ENCODE results near the gene PPP1R13B.

The PPP1R13B gene

GRCh38 chr14:103723748-103724081, 123.7 kb downstream of the PPP1R13B start:
- peaks cover 23% of the 10 kb centered on the region for H3K4me1 ChIP-seq (ENCODE audit: control insufficient read depth, insufficient read depth, low read length)
- H3K9me3 ChIP-seq (ENCODE audit: control insufficient read depth, low read length) = no peaks in the 10 kb centered on the region
- DNase-seq (ENCODE audit: low read depth) = no peak
- peak overlapping the region; percentile 25 for H3K9ac ChIP-seq (ENCODE audit: low read length)
- H3K36me3 ChIP-seq (ENCODE audit: control insufficient read depth, insufficient read depth, low read length, severe bottlenecking) = peaks cover 16% of the 10 kb centered on the region
- H3K4me3 ChIP-seq (ENCODE audit: low read length) = no peak overlapping the region
- no peaks in the 10 kb centered on the region for H3K27me3 ChIP-seq (replicated peaks; ENCODE audit: control insufficient read depth, insufficient read depth, low read length)

DNA sequence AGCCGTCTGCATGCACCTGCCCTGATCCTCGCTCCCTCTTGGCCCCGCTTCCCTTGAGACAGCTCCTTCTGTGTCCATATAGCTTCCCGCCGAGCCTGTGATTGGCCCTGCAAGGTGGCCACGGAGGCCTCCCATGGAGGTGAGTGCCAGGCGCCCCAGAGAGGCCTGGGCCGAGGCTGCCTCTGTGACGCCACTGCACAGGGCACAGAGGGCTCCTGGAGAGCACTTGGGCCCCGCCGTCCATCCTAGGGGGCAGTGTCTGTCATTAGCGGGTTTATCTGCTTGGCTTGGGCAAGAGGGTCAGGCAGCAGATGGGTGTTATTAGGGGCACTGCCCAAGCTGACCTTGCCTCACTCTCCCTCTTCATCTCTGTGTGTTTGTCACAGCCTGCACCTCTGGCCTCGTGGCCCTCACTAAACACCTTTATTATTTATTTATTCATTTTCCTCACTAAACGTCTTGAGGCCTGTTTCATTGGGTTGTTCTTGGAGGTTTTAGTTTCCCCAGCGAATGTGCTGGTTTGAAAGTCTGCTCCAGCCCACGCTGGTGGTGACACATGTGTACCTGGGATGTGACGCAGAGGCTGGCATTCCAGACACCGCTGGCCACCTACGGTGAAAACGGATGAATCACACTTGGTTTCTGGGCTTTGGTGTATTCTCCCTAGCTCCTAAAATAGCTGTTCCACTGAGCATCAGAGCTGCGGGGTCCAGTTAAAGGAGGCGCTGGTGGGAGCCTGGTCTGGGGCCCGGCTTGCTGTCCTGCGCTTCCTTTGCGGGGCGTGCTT, 125.8 kb downstream of the PPP1R13B start:
- peaks cover 5% of the 10 kb centered on the region for H3K36me3 ChIP-seq (ENCODE audit: control insufficient read depth, insufficient read depth, low read length, severe bottlenecking)
- H3K4me3 ChIP-seq (ENCODE audit: low read length) = no peak overlapping the region
- H3K27me3 ChIP-seq (replicated peaks; ENCODE audit: control insufficient read depth, insufficient read depth, low read length) = no peaks in the 10 kb centered on the region
- no peak for DNase-seq (ENCODE audit: low read depth)
- H3K9me3 ChIP-seq (ENCODE audit: control insufficient read depth, low read length) = no peaks in the 10 kb centered on the region
- H3K9ac ChIP-seq (ENCODE audit: low read length) = no peak overlapping the region
- H3K4me1 ChIP-seq (ENCODE audit: control insufficient read depth, insufficient read depth, low read length) = peaks cover 39% of the 10 kb centered on the region

DNA sequence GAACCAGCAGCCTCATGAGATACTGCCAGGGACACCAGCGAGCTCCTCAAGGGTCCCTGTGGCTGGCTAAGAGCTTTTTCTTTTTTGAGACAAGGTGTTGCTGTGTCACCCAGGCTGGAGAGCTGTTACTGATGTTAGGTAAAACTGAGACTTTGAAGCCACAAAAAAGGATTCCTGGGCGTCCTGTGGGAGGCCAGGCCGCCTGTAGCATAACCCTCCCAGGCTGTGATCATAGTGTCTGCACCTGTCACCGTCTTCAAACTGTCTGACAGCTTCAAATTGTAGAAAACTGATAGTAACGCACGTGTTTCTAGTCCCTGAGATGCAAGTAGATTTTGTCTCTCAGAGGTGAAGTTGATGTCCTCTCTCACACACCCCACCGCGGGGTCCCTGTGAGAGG, 127.6 kb downstream of the PPP1R13B start:
- H3K36me3 ChIP-seq (ENCODE audit: control insufficient read depth, insufficient read depth, low read length, severe bottlenecking) = no peaks in the 10 kb centered on the region
- no peak overlapping the region for H3K9ac ChIP-seq (ENCODE audit: low read length)
- no peaks in the 10 kb centered on the region for H3K27me3 ChIP-seq (replicated peaks; ENCODE audit: control insufficient read depth, insufficient read depth, low read length)
- no peak for DNase-seq (ENCODE audit: low read depth)
- H3K9me3 ChIP-seq (ENCODE audit: control insufficient read depth, low read length) = no peaks in the 10 kb centered on the region
- H3K4me3 ChIP-seq (ENCODE audit: low read length) = no peak overlapping the region
- peaks cover 41% of the 10 kb centered on the region for H3K4me1 ChIP-seq (ENCODE audit: control insufficient read depth, insufficient read depth, low read length)

GRCh38 chr14:103718572-103718971, 128.8 kb downstream of the PPP1R13B start:
- Histone ChIP-seq H3K4me1 (ENCODE audit: control insufficient read depth, insufficient read depth, low read length) (peaks cover 33% of the 10 kb centered on the region), H3K27me3 (replicated peaks; ENCODE audit: control insufficient read depth, insufficient read depth, low read length) (no peaks in the 10 kb centered on the region), H3K4me3 (ENCODE audit: low read length) (no peak overlapping the region), H3K9ac (ENCODE audit: low read length) (no peak overlapping the region), H3K9me3 (ENCODE audit: control insufficient read depth, low read length) (no peaks in the 10 kb centered on the region), H3K36me3 (ENCODE audit: control insufficient read depth, insufficient read depth, low read length, severe bottlenecking) (no peaks in the 10 kb centered on the region)
- no peak for DNase-seq (ENCODE audit: low read depth)

- DNase-seq (ENCODE audit: low read depth) = no peak
- Histone ChIP-seq H3K4me1 (ENCODE audit: control insufficient read depth, insufficient read depth, low read length) (peaks cover 25% of the 10 kb centered on the region), H3K9ac (ENCODE audit: low read length) (peak overlapping the region; percentile 83), H3K36me3 (ENCODE audit: control insufficient read depth, insufficient read depth, low read length, severe bottlenecking) (no peaks in the 10 kb centered on the region), H3K9me3 (ENCODE audit: control insufficient read depth, low read length) (no peaks in the 10 kb centered on the region), H3K27me3 (replicated peaks; ENCODE audit: control insufficient read depth, insufficient read depth, low read length) (no peaks in the 10 kb centered on the region), H3K4me3 (ENCODE audit: low read length) (peak overlapping the region; percentile 84)
These were observed 130.4 kb downstream of the PPP1R13B start for GRCh38 chr14:103716899-103717411.

DNA sequence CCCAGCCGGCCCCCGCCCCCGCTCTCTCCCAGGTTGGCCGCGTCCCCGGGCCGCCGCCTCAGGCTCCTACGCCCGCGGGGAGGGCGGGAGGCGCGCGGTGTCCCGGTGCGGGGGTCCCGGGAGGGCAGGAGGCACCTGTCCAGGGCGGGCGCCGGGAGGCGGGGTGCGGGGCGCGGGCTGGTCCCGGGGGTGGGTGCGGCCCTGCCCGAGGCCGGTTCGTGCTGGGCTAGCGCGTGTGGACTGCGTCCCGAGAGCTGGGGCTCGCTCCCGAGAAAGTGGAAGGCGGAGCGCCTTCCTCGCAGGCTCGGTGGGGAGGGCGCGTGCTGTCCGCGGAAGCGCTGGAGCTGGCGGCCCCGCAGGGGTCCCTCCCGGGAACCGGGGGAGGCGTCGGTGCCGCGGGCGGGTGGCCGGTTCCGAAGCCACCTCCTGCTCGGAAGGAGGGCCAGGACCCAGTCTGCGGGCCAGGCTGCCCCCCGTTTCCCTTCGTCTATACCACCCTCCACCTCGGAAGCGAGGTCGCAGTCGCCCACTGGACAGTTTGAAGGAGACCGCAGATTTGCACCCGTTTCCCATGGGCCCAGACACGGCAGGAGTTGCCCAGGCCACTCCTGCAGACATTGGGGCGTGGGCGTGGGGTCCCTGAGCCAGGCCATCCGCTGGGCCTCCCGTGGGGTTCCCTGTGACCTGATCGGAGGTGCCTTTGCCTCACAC, 131.1 kb downstream of the PPP1R13B start:
- peak overlapping the region; percentile 83 for H3K9ac ChIP-seq (ENCODE audit: low read length)
- H3K4me3 ChIP-seq (ENCODE audit: low read length) = peak overlapping the region; percentile 84
- no peaks in the 10 kb centered on the region for H3K27me3 ChIP-seq (replicated peaks; ENCODE audit: control insufficient read depth, insufficient read depth, low read length)
- peak; percentile 66 for DNase-seq (ENCODE audit: low read depth)
- peaks cover 30% of the 10 kb centered on the region for H3K4me1 ChIP-seq (ENCODE audit: control insufficient read depth, insufficient read depth, low read length)
- no peaks in the 10 kb centered on the region for H3K9me3 ChIP-seq (ENCODE audit: control insufficient read depth, low read length)
- H3K36me3 ChIP-seq (ENCODE audit: control insufficient read depth, insufficient read depth, low read length, severe bottlenecking) = no peaks in the 10 kb centered on the region

GRCh38 chr14:103715052-103716000, 132.0 kb downstream of the PPP1R13B start, which contains the start of the genes XRCC3 and ZFYVE21:
TSS of gene XRCC3 (minus strand) at chr14:103715451. CDS start at chr14:103711087, 4,364 bp downstream.
TSS of gene ZFYVE21 (plus strand) at chr14:103715810. CDS start at chr14:103715842, 32 bp downstream.
- H3K4me1 ChIP-seq (ENCODE audit: control insufficient read depth, insufficient read depth, low read length) = peaks cover 30% of the 10 kb centered on the region
- peak within 1 kb of the TSS; percentile 83 for H3K9ac ChIP-seq (ENCODE audit: low read length)
- H3K36me3 ChIP-seq (ENCODE audit: control insufficient read depth, insufficient read depth, low read length, severe bottlenecking) = no peaks in the 10 kb centered on the region
- H3K9me3 ChIP-seq (ENCODE audit: control insufficient read depth, low read length) = no peaks in the 10 kb centered on the region
- H3K27me3 ChIP-seq (replicated peaks; ENCODE audit: control insufficient read depth, insufficient read depth, low read length) = no peaks in the 10 kb centered on the region
- peak within 1 kb of the TSS; percentile 84 for H3K4me3 ChIP-seq (ENCODE audit: low read length)
- peak; percentile 100 for DNase-seq (ENCODE audit: low read depth)

DNA sequence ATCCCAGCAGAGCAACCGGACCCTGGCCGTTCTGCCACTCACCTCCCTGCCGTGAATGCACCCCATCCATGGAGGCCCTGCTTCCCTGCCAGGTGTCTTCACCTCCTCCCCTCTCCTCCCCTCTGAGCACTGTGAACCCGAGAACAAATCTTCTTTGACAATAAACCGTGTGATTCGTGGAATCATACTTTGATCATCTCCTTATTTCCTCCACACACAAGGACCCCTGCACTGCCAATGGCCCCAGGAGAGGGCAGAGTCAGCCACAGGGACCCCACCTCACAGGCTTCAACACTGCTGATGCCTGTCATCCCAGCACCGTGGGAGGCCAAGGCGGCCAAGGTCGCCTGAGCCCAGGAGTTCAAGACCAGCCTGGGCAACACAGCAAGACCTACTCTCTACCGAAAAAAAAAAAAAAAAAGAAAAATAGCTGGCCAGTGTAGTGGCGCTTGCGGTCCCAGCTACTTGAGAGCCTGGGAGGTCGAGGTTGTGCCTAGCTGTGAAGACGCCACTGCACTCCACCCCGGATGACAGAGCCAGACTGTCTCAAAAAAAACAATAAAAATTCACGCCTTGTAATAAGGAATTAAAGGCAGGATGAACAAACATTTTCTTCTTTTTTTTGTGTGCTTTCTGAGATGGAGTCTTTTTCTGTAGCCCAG, 133.2 kb downstream of the PPP1R13B start:
- peak overlapping the region; percentile 74 for H3K4me3 ChIP-seq (ENCODE audit: low read length)

DNA sequence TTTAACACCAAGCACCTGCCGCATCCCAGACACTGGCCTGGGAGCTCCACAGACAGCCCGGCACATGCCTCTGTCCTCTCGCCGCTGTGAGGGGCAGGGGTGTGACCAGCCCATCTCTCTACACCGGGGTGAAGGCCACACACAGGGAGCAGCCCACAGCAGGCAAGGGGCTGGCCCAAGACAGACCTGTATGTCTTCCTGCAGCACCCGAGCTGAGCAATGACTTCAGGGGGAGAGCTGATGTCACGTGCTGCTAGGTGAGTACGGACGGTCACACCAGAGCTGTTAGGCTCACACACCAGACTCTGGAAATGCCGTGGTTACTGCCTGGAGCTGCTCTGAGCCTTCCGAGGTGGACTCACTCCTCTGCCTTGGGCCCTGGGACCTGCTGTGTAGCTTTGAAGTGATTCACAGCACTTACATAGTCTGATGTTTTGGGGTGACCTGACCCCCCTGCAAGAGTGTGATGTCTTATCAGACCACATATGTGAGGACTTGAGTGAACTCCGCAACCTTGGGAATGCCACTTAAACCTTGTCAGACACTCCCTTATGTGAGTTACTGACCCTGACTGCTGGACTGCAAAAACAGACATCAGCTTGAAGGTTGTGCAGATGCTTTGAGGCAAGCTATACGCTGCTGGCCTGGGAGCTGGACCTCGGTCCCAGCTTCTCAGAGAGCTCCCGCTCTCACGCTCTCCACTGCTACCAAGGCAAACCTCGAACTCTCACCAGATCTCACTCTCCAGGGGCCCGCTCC, 133.9 kb downstream of the PPP1R13B start:
- no peak for DNase-seq (ENCODE audit: low read depth)
- H3K9me3 ChIP-seq (ENCODE audit: control insufficient read depth, low read length) = no peaks in the 10 kb centered on the region
- peaks cover 10% of the 10 kb centered on the region for H3K36me3 ChIP-seq (ENCODE audit: control insufficient read depth, insufficient read depth, low read length, severe bottlenecking)
- H3K4me1 ChIP-seq (ENCODE audit: control insufficient read depth, insufficient read depth, low read length) = peaks cover 25% of the 10 kb centered on the region
- no peaks in the 10 kb centered on the region for H3K27me3 ChIP-seq (replicated peaks; ENCODE audit: control insufficient read depth, insufficient read depth, low read length)
- H3K4me3 ChIP-seq (ENCODE audit: low read length) = no peak overlapping the region
- no peak overlapping the region for H3K9ac ChIP-seq (ENCODE audit: low read length)

More for the DNA sequence above, 133.2 kb downstream of the PPP1R13B start:
- H3K9ac ChIP-seq (ENCODE audit: low read length) = no peak overlapping the region
- H3K4me1 ChIP-seq (ENCODE audit: control insufficient read depth, insufficient read depth, low read length) = peaks cover 30% of the 10 kb centered on the region
- H3K9me3 ChIP-seq (ENCODE audit: control insufficient read depth, low read length) = no peaks in the 10 kb centered on the region
- peaks cover 7% of the 10 kb centered on the region for H3K36me3 ChIP-seq (ENCODE audit: control insufficient read depth, insufficient read depth, low read length, severe bottlenecking)
- no peaks in the 10 kb centered on the region for H3K27me3 ChIP-seq (replicated peaks; ENCODE audit: control insufficient read depth, insufficient read depth, low read length)
- no peak for DNase-seq (ENCODE audit: low read depth)

All from adipocyte (in vitro differentiated cells).